ENCODE results near the gene CCNB3. TPM values are rescaled to one million over a fixed set of nuclear protein-coding genes. Genes with fewer than 3 reads are reported as not detected.

CCNB3 gene, protein sequence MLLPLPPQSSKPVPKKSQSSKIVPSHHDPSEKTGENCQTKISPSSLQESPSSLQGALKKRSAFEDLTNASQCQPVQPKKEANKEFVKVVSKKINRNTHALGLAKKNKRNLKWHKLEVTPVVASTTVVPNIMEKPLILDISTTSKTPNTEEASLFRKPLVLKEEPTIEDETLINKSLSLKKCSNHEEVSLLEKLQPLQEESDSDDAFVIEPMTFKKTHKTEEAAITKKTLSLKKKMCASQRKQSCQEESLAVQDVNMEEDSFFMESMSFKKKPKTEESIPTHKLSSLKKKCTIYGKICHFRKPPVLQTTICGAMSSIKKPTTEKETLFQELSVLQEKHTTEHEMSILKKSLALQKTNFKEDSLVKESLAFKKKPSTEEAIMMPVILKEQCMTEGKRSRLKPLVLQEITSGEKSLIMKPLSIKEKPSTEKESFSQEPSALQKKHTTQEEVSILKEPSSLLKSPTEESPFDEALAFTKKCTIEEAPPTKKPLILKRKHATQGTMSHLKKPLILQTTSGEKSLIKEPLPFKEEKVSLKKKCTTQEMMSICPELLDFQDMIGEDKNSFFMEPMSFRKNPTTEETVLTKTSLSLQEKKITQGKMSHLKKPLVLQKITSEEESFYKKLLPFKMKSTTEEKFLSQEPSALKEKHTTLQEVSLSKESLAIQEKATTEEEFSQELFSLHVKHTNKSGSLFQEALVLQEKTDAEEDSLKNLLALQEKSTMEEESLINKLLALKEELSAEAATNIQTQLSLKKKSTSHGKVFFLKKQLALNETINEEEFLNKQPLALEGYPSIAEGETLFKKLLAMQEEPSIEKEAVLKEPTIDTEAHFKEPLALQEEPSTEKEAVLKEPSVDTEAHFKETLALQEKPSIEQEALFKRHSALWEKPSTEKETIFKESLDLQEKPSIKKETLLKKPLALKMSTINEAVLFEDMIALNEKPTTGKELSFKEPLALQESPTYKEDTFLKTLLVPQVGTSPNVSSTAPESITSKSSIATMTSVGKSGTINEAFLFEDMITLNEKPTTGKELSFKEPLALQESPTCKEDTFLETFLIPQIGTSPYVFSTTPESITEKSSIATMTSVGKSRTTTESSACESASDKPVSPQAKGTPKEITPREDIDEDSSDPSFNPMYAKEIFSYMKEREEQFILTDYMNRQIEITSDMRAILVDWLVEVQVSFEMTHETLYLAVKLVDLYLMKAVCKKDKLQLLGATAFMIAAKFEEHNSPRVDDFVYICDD (N-terminal part only)
- 0.20 TPM for polyA plus RNA-seq (2013, experiment 1 of 2)
- 0.25 TPM for polyA plus RNA-seq (2013, experiment 2 of 2)

DNA sequence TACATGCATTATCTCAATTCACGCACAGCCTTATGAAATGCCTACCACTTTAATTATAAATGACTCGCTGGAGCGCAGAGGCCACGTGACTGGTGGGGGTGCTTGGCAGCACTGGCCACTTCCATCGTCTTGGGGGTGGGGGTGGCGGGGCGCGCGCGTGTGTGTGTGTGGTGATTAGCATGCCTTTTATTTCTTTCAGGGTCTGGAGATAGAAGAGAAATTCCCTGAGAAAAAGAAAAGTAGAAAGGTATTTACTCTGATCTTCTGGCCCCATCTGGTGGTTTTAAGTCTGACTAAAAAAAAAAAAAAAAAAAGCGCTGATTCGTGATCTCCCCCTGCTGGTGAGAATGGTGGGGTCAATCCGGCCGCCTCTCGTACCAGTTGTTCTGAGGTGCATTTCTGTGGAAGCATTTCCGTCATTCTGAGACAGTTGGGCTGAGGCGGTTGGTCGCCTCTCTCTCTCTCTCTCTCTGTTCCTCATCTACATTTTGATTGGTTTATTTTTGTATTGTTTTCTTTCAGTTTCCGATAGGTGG is at the start of gene CCNB3:
TSS of gene CCNB3 (plus strand) at position 402 of the 536 bp plus-strand sequence. CDS start 80,399 bp downstream, outside the sequence.
- Histone ChIP-seq H3K27ac (ENCODE audit: low read depth, low read length) (no peak within 1 kb of the TSS), H3K4me1 (ENCODE audit: insufficient read depth, low read length) (no peaks in the 10 kb centered on the region; the same call in 1 of the 2 replicates), H3K4me3 (ENCODE audit: low read length) (peak within 1 kb of the TSS; percentile 38; the same call in 1 of the 2 replicates), H3K27me3 (ENCODE audit: insufficient read depth, low read length) (no peaks in the 10 kb centered on the region), H3K36me3 (ENCODE audit: insufficient read depth, low read length) (no peaks in the 10 kb centered on the region), H3K9me3 (ENCODE audit: insufficient read depth, low read depth, low read length) (no peaks in the 10 kb centered on the region), H3K9ac (ENCODE audit: low read depth, low read length) (peak within 1 kb of the TSS; percentile 57; the same call in 1 of the 2 replicates)
- WGBS = 1% methylated on average over 10 of the region's 19 CpGs

DNA sequence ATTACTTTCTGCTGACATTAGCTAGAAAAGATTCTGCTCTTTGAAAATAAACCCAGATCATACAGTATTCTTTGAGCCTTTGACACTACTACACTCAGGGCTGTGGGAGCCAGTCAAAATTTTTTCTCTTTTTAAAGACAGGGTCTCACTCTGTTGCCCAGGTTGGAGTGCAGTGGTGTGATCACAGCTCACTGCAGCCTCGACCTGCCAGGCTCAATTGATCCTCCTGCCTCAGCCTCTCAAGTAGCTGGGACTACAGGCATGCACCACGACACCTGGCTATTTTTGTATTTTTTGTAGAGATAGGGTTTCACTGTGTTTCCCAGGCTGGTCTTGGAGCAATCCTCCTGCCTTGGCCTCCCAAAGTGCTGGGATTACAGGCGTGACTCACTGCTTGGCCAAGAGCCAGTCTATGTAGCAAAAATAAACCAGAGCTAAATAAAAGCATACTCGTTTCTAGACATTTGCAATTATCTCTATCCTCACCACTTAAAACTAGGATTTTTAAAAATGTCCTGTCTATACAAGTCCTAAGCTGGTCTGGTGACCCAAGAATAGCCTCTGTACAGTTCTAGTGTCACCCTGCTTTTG is 46.9 kb upstream of the CCNB3 start:
- Histone ChIP-seq H3K9me3 (ENCODE audit: insufficient read depth, low read depth, low read length) (no peaks in the 10 kb centered on the region), H3K36me3 (ENCODE audit: insufficient read depth, low read length) (no peaks in the 10 kb centered on the region), H3K27me3 (ENCODE audit: insufficient read depth, low read length) (no peaks in the 10 kb centered on the region), H3K4me3 (ENCODE audit: low read length) (no peak overlapping the region), H3K4me1 (ENCODE audit: insufficient read depth, low read length) (no peaks in the 10 kb centered on the region), H3K9ac (ENCODE audit: low read depth, low read length) (no peak overlapping the region), H3K27ac (ENCODE audit: low read depth, low read length) (no peak overlapping the region)
- 86% methylated on average over 4 of the region's 4 CpGs for whole genome bisulfite sequencing

DNA sequence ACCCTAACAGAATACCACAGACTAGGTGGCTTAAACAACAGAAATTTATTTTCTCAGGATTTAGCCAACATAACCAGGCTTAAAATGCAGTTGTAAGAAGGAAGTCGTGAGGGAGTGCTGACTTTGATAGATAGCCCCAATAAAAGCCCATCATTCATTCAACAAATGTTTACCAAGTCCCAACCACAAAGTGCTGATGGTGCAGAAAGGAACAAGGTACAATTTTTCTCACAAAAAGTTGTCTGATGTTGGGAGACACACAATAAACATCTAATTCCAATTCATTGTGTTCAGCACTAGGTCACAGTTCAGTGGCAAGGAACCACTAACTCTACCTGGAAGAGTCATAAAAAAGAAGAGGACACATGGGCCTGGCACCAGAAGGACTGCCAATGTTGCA is 46.0 kb upstream of the CCNB3 start:
- Histone ChIP-seq H3K27ac (ENCODE audit: low read depth, low read length) (no peak overlapping the region), H3K9ac (ENCODE audit: low read depth, low read length) (no peak overlapping the region), H3K4me3 (ENCODE audit: low read length) (no peak overlapping the region), H3K36me3 (ENCODE audit: insufficient read depth, low read length) (no peaks in the 10 kb centered on the region), H3K4me1 (ENCODE audit: insufficient read depth, low read length) (no peaks in the 10 kb centered on the region), H3K9me3 (ENCODE audit: insufficient read depth, low read depth, low read length) (no peaks in the 10 kb centered on the region), H3K27me3 (ENCODE audit: insufficient read depth, low read length) (no peaks in the 10 kb centered on the region)
- WGBS = no CpG with 5 or more reads among the region's 1 CpG

DNA sequence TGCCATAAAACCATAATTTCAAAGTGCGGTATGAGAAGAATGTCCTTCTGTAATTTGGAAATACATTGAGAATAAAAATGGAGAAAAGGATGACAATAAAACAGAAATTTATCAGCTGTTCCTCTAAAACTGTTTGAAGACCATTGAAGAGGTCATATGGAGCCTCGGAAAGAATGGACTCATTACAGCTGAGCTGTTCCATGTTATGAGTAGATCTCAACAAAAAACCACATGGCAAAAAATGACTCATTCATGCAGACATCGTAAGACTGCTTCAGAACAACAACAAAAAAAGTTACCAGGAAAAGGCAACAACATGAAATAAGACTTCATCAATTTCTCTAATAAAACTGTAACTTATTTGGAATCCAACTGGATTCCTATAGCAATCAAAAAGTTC is 43.4 kb upstream of the CCNB3 start:
- Histone ChIP-seq H3K27me3 (ENCODE audit: insufficient read depth, low read length) (no peaks in the 10 kb centered on the region), H3K9me3 (ENCODE audit: insufficient read depth, low read depth, low read length) (no peaks in the 10 kb centered on the region), H3K4me1 (ENCODE audit: insufficient read depth, low read length) (no peaks in the 10 kb centered on the region), H3K4me3 (ENCODE audit: low read length) (no peak overlapping the region), H3K9ac (ENCODE audit: low read depth, low read length) (no peak overlapping the region), H3K36me3 (ENCODE audit: insufficient read depth, low read length) (no peaks in the 10 kb centered on the region), H3K27ac (ENCODE audit: low read depth, low read length) (no peak overlapping the region)
- WGBS = 97% methylated on average over 3 of the region's 3 CpGs

DNA sequence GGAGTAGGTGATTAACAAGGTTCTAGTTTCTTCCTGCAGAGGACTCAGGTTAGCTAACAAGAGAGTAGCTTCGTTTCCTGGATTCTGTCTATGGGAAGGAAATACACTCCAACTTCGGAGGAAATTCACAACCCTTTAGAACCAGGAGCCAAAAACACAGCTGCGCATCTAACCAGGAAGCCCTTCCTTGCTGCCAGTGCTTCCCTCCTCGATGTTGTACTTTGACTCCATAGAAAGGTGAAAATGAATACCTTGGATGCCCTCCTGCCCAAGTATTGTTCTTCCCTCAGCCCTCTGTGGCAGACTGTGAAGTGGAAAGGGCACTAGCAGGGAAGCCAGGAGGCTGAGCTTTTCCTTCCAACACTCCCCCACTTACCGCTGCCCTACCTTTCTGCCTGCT is 38.8 kb upstream of the CCNB3 start:
- H3K27me3 ChIP-seq (ENCODE audit: insufficient read depth, low read length) = no peaks in the 10 kb centered on the region
- WGBS = 93% methylated on average over 5 of the region's 5 CpGs

DNA sequence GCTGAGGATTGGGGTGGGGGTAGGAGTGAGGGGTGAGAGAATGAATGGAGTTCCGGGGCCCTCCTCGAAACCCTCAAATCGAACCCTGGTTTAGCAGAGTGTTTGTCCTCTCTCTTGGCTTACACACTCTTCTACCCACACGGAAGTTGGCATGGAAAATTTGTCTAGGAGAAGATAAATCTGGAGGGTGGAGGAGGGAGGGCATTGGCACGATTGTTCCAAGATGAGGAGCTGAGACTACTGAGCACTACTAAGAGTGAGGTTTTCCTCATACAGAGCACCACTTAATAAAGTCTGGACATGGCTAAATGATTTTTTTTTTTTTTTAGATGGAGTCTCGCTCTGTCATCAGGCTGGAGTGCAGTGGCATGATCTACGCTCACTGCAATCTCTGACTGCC is 37.2 kb upstream of the CCNB3 start:
- H3K9me3 ChIP-seq (ENCODE audit: insufficient read depth, low read depth, low read length) = no peaks in the 10 kb centered on the region
- H3K36me3 ChIP-seq (ENCODE audit: insufficient read depth, low read length) = no peaks in the 10 kb centered on the region
- WGBS = 95% methylated on average over 2 of the region's 7 CpGs
- no peaks in the 10 kb centered on the region for H3K27me3 ChIP-seq (ENCODE audit: insufficient read depth, low read length)
- H3K9ac ChIP-seq (ENCODE audit: low read depth, low read length) = no peak overlapping the region
- H3K4me1 ChIP-seq (ENCODE audit: insufficient read depth, low read length) = no peaks in the 10 kb centered on the region
- H3K27ac ChIP-seq (ENCODE audit: low read depth, low read length) = no peak overlapping the region
- no peak overlapping the region for H3K4me3 ChIP-seq (ENCODE audit: low read length)

More for the DNA sequence above, 38.8 kb upstream of the CCNB3 start:
- Histone ChIP-seq H3K4me1 (ENCODE audit: insufficient read depth, low read length) (no peaks in the 10 kb centered on the region), H3K9me3 (ENCODE audit: insufficient read depth, low read depth, low read length) (no peaks in the 10 kb centered on the region), H3K9ac (ENCODE audit: low read depth, low read length) (no peak overlapping the region), H3K36me3 (ENCODE audit: insufficient read depth, low read length) (no peaks in the 10 kb centered on the region), H3K4me3 (ENCODE audit: low read length) (no peak overlapping the region), H3K27ac (ENCODE audit: low read depth, low read length) (no peak overlapping the region)

DNA sequence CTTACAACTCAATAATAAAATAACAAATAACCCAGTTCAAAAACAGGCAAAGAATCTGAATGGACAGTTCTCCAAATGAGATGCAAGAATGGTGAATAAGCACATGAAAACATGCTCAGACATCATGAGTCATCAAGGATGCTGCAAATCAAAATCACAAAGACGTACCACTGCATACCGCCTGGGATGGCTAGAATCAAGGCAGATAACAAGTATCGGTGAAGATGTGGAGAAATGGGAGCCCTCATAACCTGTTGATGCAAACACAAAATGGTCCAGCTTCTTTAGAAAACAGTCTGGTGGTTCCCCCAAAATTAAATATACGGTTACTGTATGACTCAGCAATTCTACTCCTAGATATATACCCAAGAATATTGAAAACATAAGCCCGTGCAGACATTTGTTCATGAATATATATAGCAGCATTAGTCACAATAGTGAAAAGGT is 36.3 kb upstream of the CCNB3 start:
- Histone ChIP-seq H3K4me3 (ENCODE audit: low read length) (no peak overlapping the region), H3K27me3 (ENCODE audit: insufficient read depth, low read length) (no peaks in the 10 kb centered on the region), H3K9me3 (ENCODE audit: insufficient read depth, low read depth, low read length) (no peaks in the 10 kb centered on the region), H3K4me1 (ENCODE audit: insufficient read depth, low read length) (no peaks in the 10 kb centered on the region), H3K9ac (ENCODE audit: low read depth, low read length) (no peak overlapping the region), H3K36me3 (ENCODE audit: insufficient read depth, low read length) (no peaks in the 10 kb centered on the region), H3K27ac (ENCODE audit: low read depth, low read length) (no peak overlapping the region)
- WGBS = 98% methylated on average over 4 of the region's 5 CpGs

DNA sequence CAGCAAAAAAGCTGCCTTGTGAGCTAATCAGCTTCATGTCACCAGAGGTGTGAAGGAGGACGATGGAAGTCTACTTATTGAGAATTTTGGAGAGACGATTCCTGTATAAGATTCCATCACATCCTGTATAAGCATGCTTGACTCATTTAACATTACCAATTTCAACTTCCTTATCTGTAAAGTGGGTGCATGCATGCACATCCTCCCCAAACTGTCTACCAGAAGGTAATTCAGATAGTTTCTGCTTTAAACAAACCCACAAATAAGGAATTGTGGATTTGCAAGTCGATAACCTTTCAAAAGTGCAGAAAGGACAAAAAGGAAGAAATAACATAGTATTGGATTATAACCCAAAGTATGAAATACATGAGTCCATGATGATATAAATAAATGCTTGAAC is 34.8 kb upstream of the CCNB3 start:
- H3K4me1 ChIP-seq (ENCODE audit: insufficient read depth, low read length) = no peaks in the 10 kb centered on the region
- WGBS = no CpG with 5 or more reads among the region's 3 CpGs
- no peak overlapping the region for H3K4me3 ChIP-seq (ENCODE audit: low read length)
- no peaks in the 10 kb centered on the region for H3K36me3 ChIP-seq (ENCODE audit: insufficient read depth, low read length)
- no peaks in the 10 kb centered on the region for H3K9me3 ChIP-seq (ENCODE audit: insufficient read depth, low read depth, low read length)
- H3K27ac ChIP-seq (ENCODE audit: low read depth, low read length) = no peak overlapping the region
- no peak overlapping the region for H3K9ac ChIP-seq (ENCODE audit: low read depth, low read length)
- no peaks in the 10 kb centered on the region for H3K27me3 ChIP-seq (ENCODE audit: insufficient read depth, low read length)

DNA sequence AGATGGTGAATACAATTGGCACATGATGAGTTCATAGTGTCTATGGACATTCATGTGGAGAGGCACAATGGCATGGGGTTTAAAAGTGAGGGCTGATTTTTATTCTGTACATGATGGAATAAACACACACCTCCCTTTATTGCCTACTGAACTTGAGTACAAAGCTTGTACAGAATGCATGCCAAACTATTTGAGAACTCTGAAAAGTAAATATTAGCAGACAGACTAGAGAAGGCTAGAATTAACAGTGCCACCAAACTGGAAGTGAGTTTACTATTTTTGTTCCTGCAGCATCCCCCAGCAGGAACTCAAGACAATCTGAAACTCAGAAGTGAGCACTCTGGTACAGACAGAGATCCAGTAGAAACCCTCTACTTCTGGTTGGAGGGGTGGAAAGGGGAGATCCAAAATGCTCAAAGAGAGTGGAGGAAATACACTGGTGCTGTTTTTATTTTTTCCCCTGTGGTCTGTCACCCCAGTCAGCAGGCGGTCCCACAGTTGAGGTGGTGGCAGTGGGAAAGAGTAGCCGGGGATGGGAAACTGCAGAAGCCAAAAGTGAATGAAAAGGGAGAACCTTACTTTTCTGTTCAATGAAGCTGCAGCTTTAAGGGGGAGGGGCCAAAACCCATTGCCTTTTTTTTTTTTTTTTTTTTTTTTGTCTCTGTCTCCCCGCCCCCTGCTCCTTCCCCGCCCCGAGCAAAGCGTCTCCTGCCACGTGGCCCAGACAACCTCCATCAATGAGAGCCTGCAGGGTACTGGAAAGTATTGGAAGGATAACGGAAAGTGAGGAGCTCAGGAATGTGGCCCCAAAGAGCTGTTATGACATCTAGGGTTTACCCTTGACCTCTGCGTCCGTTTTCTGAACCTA is 24.3 kb upstream of the CCNB3 start:
- H3K4me3 ChIP-seq (ENCODE audit: low read length) = no peak overlapping the region
- no peaks in the 10 kb centered on the region for H3K36me3 ChIP-seq (ENCODE audit: insufficient read depth, low read length)
- H3K27me3 ChIP-seq (ENCODE audit: insufficient read depth, low read length) = no peaks in the 10 kb centered on the region
- H3K9me3 ChIP-seq (ENCODE audit: insufficient read depth, low read depth, low read length) = no peaks in the 10 kb centered on the region
- 78% methylated on average over 6 of the region's 10 CpGs for WGBS
- no peak overlapping the region for H3K9ac ChIP-seq (ENCODE audit: low read depth, low read length)
- H3K4me1 ChIP-seq (ENCODE audit: insufficient read depth, low read length) = no peaks in the 10 kb centered on the region
- no peak overlapping the region for H3K27ac ChIP-seq (ENCODE audit: low read depth, low read length)

DNA sequence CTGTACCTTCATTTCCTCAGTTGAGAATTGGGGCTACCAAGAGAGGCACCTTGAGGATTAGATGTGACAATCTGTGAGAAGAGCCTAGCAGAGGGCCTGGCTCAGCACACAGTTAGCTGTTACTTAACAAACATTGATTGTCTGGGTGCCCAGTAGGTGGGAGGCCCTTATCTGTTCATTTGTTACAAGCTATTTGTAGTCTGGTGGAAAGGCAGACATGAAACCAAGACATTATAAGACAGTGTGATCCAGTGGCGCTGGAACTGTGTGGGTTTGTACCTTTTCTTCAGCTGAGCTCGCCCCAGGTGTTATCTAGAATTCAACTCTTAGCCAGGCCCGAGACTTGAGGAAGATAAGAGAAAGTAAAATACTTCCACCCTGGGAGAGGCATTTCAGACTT is 20.7 kb upstream of the CCNB3 start:
- 79% methylated on average over 3 of the region's 3 CpGs for WGBS
- Histone ChIP-seq H3K36me3 (ENCODE audit: insufficient read depth, low read length) (no peaks in the 10 kb centered on the region), H3K9ac (ENCODE audit: low read depth, low read length) (no peak overlapping the region), H3K27ac (ENCODE audit: low read depth, low read length) (no peak overlapping the region), H3K27me3 (ENCODE audit: insufficient read depth, low read length) (no peaks in the 10 kb centered on the region), H3K4me3 (ENCODE audit: low read length) (no peak overlapping the region), H3K9me3 (ENCODE audit: insufficient read depth, low read depth, low read length) (no peaks in the 10 kb centered on the region), H3K4me1 (ENCODE audit: insufficient read depth, low read length) (peaks cover 13% of the 10 kb centered on the region)

Measured in HUES64 (cell line).